SU-DHL-6 (cell line): ENCODE data around the gene SCRN2.

Experiments
- H2AFZ ChIP-seq: fragments of 200-600 bp; sonication (generic); 2 replicates; pipeline ENCODE4 v1.6.1; 2014; ENCODE audit warnings: low read depth, mild to moderate bottlenecking, moderate library complexity, mixed read lengths, antibody characterized with exemption, low read length; ENCODE audit not compliant: severe bottlenecking
- H3F3A ChIP-seq: fragments of 200-600 bp; shearing (Covaris generic); 2 replicates; pipeline ENCODE4 v1.6.0; 2016; ENCODE audit warnings: antibody characterized with exemption, mild to moderate bottlenecking; ENCODE audit not compliant: insufficient read depth
- H3K27ac ChIP-seq: fragments of 200-600 bp; sonication (generic); 2 replicates; pipeline ENCODE4 v1.5.1; 2016; ENCODE audit warnings: low read depth, mild to moderate bottlenecking, low read length, moderate library complexity, mixed read lengths
- H3K27me3 ChIP-seq: fragments of 200-600 bp; sonication (generic), shearing (Covaris generic); 2 replicates; pipeline ENCODE4 v1.6.0; 2014; ENCODE audit warnings: mild to moderate bottlenecking, low read length
- H3K36me3 ChIP-seq: fragments of 200-600 bp; sonication (generic); 2 replicates; pipeline ENCODE4 v1.6.1; 2014; ENCODE audit warnings: mild to moderate bottlenecking, low read length, mixed read lengths
- H3K4me2 ChIP-seq: fragments of 300-600, 200-600 bp; shearing (Covaris generic), sonication (generic); 2 replicates; pipeline ENCODE4 v1.6.0; 2014; ENCODE audit warnings: low read length, low read depth, mild to moderate bottlenecking; ENCODE audit not compliant: poor library complexity, severe bottlenecking
- H3K4me3 ChIP-seq: fragments of 200-600 bp; sonication (generic); 2 replicates; pipeline ENCODE4 v1.5.1; 2014; ENCODE audit warnings: antibody characterized with exemption, low read length, mild to moderate bottlenecking, mixed read lengths; ENCODE audit not compliant: insufficient read depth, poor library complexity, severe bottlenecking
- H3K79me2 ChIP-seq: fragments of 200-600 bp; sonication (generic); 2 replicates; pipeline ENCODE4 v1.6.1; 2014; ENCODE audit warnings: mild to moderate bottlenecking, low read length, moderate library complexity; ENCODE audit not compliant: insufficient read depth
- H3K9ac ChIP-seq: fragments of 200-600 bp; sonication (generic); 2 replicates; pipeline ENCODE4 v1.7.0; 2014; ENCODE audit warnings: mild to moderate bottlenecking, low read length
- H3K9me2 ChIP-seq: fragments of 200-600 bp; sonication (generic); replicated peaks from 2 replicates; pipeline ENCODE4 v1.6.1; 2014; ENCODE audit warnings: low read length; ENCODE audit not compliant: insufficient read depth
- H3K9me3 ChIP-seq: fragments of 200-600 bp; sonication (generic); 2 replicates; pipeline ENCODE4 v1.6.1; 2014; ENCODE audit warnings: low read length, mixed read lengths; ENCODE audit not compliant: insufficient read depth
- H4K20me1 ChIP-seq: fragments of 200-600 bp; sonication (generic); 2 replicates; pipeline ENCODE4 v1.6.1; 2014; ENCODE audit warnings: low read depth, mild to moderate bottlenecking, antibody characterized with exemption, low read length, moderate library complexity, mixed read lengths
- EZH2phosphoT487 ChIP-seq: fragments of 200-600 bp; sonication (generic), shearing (Covaris generic); conservative IDR thresholded peaks from 2 replicates; pipeline ENCODE4 v1.6.1; 2018; ENCODE audit warnings: mild to moderate bottlenecking, antibody characterized with exemption, low read length, moderate library complexity, mixed read lengths
- TF ChIP-seq, protein P1 (sequence below): fragments of 200-600 bp; sonication (generic); IDR thresholded peaks from one replicate; pipeline ENCODE4 v1.5.1; 2017; ENCODE audit warnings: antibody characterized with exemption, mild to moderate bottlenecking, low read length, moderate library complexity; ENCODE audit not compliant: insufficient read depth, poor library complexity, severe bottlenecking

Gene SCRN2

GRCh38 chr17:47838636-47839035, 2.4 kb downstream of the SCRN2 start:
- Histone ChIP-seq H3K27ac (no peak overlapping the region), H3K36me3 (no peaks in the 10 kb centered on the region), H3K4me2 (no peak overlapping the region), H3K9me3 (no peaks in the 10 kb centered on the region), H3K79me2 (no peaks in the 10 kb centered on the region), H3K4me3 (no peak overlapping the region), H2AFZ (no peak overlapping the region), H4K20me1 (no peaks in the 10 kb centered on the region), H3K9ac (no peak overlapping the region), H3F3A (no peaks in the 10 kb centered on the region), H3K27me3 (no peaks in the 10 kb centered on the region), H3K9me2 (no peaks in the 10 kb centered on the region)
- TF ChIP-seq EZH2phosphoT487, result no peak

DNA sequence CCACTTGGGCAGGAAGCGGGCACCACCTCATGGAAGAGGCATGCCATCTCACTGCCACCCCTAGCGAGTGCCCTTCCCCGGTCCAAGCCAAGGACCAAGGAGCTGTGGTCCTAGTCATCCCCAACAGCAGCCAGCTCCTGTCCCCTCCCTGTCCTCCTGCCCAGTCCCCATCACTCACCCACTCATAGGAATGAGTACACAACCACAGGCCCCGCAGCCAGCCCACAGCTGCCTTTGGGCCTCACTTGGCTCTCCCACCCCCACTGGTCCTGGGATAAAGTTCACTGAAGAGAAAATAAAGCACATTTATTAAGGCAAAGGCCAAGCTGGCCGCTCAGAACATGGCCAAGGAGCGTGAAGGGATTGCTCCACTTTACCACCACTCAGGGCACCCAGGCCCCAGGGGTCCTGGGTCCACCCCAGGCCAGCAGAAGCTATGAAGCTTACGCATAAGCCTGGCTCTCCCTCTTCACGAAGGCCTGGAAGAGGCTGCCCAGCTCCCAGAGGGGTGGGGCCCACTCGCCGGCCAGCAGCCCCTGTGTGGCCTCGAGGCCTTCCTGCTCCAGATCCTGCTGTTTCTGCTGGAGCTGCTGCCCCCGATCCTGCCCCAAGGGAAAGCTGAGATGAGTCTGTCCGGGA, 3.6 kb downstream of the SCRN2 start:
- H3F3A ChIP-seq, result no peaks in the 10 kb centered on the region
- no peaks in the 10 kb centered on the region for H4K20me1 ChIP-seq
- H3K9me2 ChIP-seq, result no peaks in the 10 kb centered on the region
- H3K9me3 ChIP-seq, result no peaks in the 10 kb centered on the region
- no peaks in the 10 kb centered on the region for H3K27me3 ChIP-seq
- TF ChIP-seq, protein P1, sequence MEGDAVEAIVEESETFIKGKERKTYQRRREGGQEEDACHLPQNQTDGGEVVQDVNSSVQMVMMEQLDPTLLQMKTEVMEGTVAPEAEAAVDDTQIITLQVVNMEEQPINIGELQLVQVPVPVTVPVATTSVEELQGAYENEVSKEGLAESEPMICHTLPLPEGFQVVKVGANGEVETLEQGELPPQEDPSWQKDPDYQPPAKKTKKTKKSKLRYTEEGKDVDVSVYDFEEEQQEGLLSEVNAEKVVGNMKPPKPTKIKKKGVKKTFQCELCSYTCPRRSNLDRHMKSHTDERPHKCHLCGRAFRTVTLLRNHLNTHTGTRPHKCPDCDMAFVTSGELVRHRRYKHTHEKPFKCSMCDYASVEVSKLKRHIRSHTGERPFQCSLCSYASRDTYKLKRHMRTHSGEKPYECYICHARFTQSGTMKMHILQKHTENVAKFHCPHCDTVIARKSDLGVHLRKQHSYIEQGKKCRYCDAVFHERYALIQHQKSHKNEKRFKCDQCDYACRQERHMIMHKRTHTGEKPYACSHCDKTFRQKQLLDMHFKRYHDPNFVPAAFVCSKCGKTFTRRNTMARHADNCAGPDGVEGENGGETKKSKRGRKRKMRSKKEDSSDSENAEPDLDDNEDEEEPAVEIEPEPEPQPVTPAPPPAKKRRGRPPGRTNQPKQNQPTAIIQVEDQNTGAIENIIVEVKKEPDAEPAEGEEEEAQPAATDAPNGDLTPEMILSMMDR, result no peak
- no peak for TF ChIP-seq EZH2phosphoT487
- no peak overlapping the region for H3K9ac ChIP-seq
- H3K36me3 ChIP-seq, result no peaks in the 10 kb centered on the region
- H3K79me2 ChIP-seq, result no peaks in the 10 kb centered on the region
- H3K4me2 ChIP-seq, result no peak overlapping the region
- no peak overlapping the region for H2AFZ ChIP-seq
- H3K4me3 ChIP-seq, result no peak overlapping the region
- H3K27ac ChIP-seq, result no peak overlapping the region

GRCh38 chr17:47836601-47837000, 4.5 kb downstream of the SCRN2 start:
- no peak overlapping the region for H3K4me3 ChIP-seq
- no peaks in the 10 kb centered on the region for H4K20me1 ChIP-seq
- no peaks in the 10 kb centered on the region for H3K9me2 ChIP-seq
- no peaks in the 10 kb centered on the region for H3K9me3 ChIP-seq
- H3K9ac ChIP-seq, result no peak overlapping the region
- H3K79me2 ChIP-seq, result no peaks in the 10 kb centered on the region
- no peak overlapping the region for H3K4me2 ChIP-seq
- H3K36me3 ChIP-seq, result no peaks in the 10 kb centered on the region
- no peaks in the 10 kb centered on the region for H3F3A ChIP-seq
- no peak for TF ChIP-seq EZH2phosphoT487
- TF ChIP-seq, protein P1, result no peak
- no peaks in the 10 kb centered on the region for H3K27me3 ChIP-seq
- H3K27ac ChIP-seq, result no peak overlapping the region
- no peak overlapping the region for H2AFZ ChIP-seq

- no peaks in the 10 kb centered on the region for H3K27me3 ChIP-seq
- H3K36me3 ChIP-seq, result no peaks in the 10 kb centered on the region
- no peaks in the 10 kb centered on the region for H3K9me2 ChIP-seq
- no peak overlapping the region for H2AFZ ChIP-seq
- no peaks in the 10 kb centered on the region for H3F3A ChIP-seq
- no peaks in the 10 kb centered on the region for H3K9me3 ChIP-seq
- H3K4me3 ChIP-seq, result no peak overlapping the region
- H3K9ac ChIP-seq, result no peak overlapping the region
- no peak overlapping the region for H3K27ac ChIP-seq
- TF ChIP-seq, protein P1, result no peak
- no peak for TF ChIP-seq EZH2phosphoT487
- peaks cover 14% of the 10 kb centered on the region for H3K79me2 ChIP-seq
- H4K20me1 ChIP-seq, result no peaks in the 10 kb centered on the region
- no peak overlapping the region for H3K4me2 ChIP-seq
These were observed 6.3 kb downstream of the SCRN2 start for GRCh38 chr17:47834756-47835155.
